Measurements from ENCODE around the gene CMTM7. TPM values are rescaled to one million over a fixed set of nuclear protein-coding genes. Genes with fewer than 3 reads are reported as not detected.
A peak's percentile ranks its signal among the peaks of the same experiment; 100 is the strongest.

Gene CMTM7
- total and polyA plus RNA-seq, 10 of the 15 experiments (the other 5 are each of a cell fraction or from before 2014, with no cell fraction given), result 3.7 to 36.4 (median 14.7) TPM

GRCh38 chr3:32432711-32433530 is 41.3 kb downstream of the CMTM7 start (continued):
- TF ChIP-seq, protein P1, sequence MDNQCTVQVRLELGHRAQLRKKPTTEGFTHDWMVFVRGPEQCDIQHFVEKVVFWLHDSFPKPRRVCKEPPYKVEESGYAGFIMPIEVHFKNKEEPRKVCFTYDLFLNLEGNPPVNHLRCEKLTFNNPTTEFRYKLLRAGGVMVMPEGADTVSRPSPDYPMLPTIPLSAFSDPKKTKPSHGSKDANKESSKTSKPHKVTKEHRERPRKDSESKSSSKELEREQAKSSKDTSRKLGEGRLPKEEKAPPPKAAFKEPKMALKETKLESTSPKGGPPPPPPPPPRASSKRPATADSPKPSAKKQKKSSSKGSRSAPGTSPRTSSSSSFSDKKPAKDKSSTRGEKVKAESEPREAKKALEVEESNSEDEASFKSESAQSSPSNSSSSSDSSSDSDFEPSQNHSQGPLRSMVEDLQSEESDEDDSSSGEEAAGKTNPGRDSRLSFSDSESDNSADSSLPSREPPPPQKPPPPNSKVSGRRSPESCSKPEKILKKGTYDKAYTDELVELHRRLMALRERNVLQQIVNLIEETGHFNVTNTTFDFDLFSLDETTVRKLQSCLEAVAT (IDR thresholded peaks at IDR 0.05), result peak; percentile 70
- TF ChIP-seq, protein P2, sequence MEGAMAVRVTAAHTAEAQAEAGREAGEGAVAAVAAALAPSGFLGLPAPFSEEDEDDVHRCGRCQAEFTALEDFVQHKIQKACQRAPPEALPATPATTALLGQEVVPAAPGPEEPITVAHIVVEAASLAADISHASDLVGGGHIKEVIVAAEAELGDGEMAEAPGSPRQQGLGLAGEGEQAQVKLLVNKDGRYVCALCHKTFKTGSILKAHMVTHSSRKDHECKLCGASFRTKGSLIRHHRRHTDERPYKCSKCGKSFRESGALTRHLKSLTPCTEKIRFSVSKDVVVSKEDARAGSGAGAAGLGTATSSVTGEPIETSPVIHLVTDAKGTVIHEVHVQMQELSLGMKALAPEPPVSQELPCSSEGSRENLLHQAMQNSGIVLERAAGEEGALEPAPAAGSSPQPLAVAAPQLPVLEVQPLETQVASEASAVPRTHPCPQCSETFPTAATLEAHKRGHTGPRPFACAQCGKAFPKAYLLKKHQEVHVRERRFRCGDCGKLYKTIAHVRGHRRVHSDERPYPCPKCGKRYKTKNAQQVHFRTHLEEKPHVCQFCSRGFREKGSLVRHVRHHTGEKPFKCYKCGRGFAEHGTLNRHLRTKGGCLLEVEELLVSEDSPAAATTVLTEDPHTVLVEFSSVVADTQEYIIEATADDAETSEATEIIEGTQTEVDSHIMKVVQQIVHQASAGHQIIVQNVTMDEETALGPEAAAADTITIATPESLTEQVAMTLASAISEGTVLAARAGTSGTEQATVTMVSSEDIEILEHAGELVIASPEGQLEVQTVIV (IDR thresholded peaks at IDR 0.05; ENCODE audit: borderline replicate concordance, partially characterized antibody), result no peak
- TF ChIP-seq NFIC (IDR thresholded peaks at IDR 0.05; ENCODE audit: low read depth, low read length) (peak; percentile 50; the same call in 1 of the 2 replicates), ASH2L (IDR thresholded peaks at IDR 0.05; ENCODE audit: borderline replicate concordance, low read depth) (no peak), NBN (IDR thresholded peaks at IDR 0.05) (peak; percentile 68; the same call in 1 of the 2 replicates), POLR2A (IDR thresholded peaks at IDR 0.05; ENCODE audit: low read depth, low read length) (no peak), EP300 (IDR thresholded peaks at IDR 0.05; ENCODE audit: borderline replicate concordance in 1 of 2, control insufficient read depth in 1 of 2, low read depth in 2 of 2, low read length in 2 of 2) (peak; percentile 62 to 66; a peak in 2 of 4 replicates), KDM1A (IDR thresholded peaks at IDR 0.05; ENCODE audit: borderline replicate concordance) (no peak), SRF (IDR thresholded peaks at IDR 0.05; ENCODE audit: low read depth in 2 of 2, low read length in 2 of 2) (no peak), BACH1 (IDR thresholded peaks at IDR 0.05; ENCODE audit: borderline replicate concordance) (no peak), WRNIP1 (IDR thresholded peaks at IDR 0.05; ENCODE audit: borderline replicate concordance, low read depth, low read length) (no peak), DPF2 (IDR thresholded peaks at IDR 0.05) (peak; percentile 77), TCF7 (IDR thresholded peaks at IDR 0.05; ENCODE audit: borderline replicate concordance) (no peak; the same call in 1 of the 2 replicates), PBX3 (IDR thresholded peaks at IDR 0.05; ENCODE audit: insufficient replicate concordance, low read depth, low read length) (no peak), GABPA (IDR thresholded peaks at IDR 0.05; ENCODE audit: low read depth) (0 out of 2 replicates have a peak, but pooled peaks have one; percentile 47), BCL11A (IDR thresholded peaks at IDR 0.05; ENCODE audit: low read depth, low read length) (0 out of 2 replicates have a peak, but pooled peaks have one; percentile 7), SMARCA5 (IDR thresholded peaks at IDR 0.05) (no peak), ZNF217 (IDR thresholded peaks at IDR 0.05) (peak; percentile 28; the same call in 1 of the 2 replicates), ZZZ3 (IDR thresholded peaks at IDR 0.05; ENCODE audit: control insufficient read depth, insufficient read length, low read depth) (no peak), IKZF1 (conservative IDR thresholded peaks at IDR 0.05) (peak; percentile 71)
- TF ChIP-seq, protein P3, sequence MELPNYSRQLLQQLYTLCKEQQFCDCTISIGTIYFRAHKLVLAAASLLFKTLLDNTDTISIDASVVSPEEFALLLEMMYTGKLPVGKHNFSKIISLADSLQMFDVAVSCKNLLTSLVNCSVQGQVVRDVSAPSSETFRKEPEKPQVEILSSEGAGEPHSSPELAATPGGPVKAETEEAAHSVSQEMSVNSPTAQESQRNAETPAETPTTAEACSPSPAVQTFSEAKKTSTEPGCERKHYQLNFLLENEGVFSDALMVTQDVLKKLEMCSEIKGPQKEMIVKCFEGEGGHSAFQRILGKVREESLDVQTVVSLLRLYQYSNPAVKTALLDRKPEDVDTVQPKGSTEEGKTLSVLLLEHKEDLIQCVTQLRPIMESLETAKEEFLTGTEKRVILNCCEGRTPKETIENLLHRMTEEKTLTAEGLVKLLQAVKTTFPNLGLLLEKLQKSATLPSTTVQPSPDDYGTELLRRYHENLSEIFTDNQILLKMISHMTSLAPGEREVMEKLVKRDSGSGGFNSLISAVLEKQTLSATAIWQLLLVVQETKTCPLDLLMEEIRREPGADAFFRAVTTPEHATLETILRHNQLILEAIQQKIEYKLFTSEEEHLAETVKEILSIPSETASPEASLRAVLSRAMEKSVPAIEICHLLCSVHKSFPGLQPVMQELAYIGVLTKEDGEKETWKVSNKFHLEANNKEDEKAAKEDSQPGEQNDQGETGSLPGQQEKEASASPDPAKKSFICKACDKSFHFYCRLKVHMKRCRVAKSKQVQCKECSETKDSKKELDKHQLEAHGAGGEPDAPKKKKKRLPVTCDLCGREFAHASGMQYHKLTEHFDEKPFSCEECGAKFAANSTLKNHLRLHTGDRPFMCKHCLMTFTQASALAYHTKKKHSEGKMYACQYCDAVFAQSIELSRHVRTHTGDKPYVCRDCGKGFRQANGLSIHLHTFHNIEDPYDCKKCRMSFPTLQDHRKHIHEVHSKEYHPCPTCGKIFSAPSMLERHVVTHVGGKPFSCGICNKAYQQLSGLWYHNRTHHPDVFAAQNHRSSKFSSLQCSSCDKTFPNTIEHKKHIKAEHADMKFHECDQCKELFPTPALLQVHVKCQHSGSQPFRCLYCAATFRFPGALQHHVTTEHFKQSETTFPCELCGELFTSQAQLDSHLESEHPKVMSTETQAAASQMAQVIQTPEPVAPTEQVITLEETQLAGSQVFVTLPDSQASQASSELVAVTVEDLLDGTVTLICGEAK (IDR thresholded peaks at IDR 0.05; ENCODE audit: borderline replicate concordance), result no peak; the same call in 1 of the 2 replicates
